ENCODE results near the gene VGLL4.

- TF ChIP-seq POLR2A (IDR thresholded peaks at IDR 0.05) (no peak), POLR2AphosphoS5 (IDR thresholded peaks at IDR 0.05) (no peak)
Observed at GRCh38 chr3:11549580-11550140, 94.1 kb downstream of the VGLL4 start.

Measured in prostate gland (tissue), 1 donor.